Psoas muscle (tissue), 8 donors: ENCODE measurements around the gene PDLIM4. TPM values are rescaled to one million over a fixed set of nuclear protein-coding genes. Genes with fewer than 3 reads are reported as not detected.

Experiments used
- ATAC-seq, 4 donors: fragments of 200-7000 bp; cut with Tn5 transposase; one replicate each; pipeline ENCODE4 v1.9.1; 2020; ENCODE audit warnings: moderate library complexity in 3 of 4, mild to moderate bottlenecking in 2 of 4
- DNase-seq, 2 donors: peaks; one replicate each; pipeline ENCODE4 v3.0.0-alpha.2; 2020
- H3K27ac ChIP-seq: fragments of 200-600 bp; one replicate; pipeline ENCODE4 v1.8.0; 2022
- H3K27me3 ChIP-seq, 3 donors: fragments of 200-600 bp in 1 of 3; one replicate each; pipeline versions ENCODE4 v1.6.1 to v1.8.0; 2013 to 2022; ENCODE audit warnings: low read length in 2 of 3, mild to moderate bottlenecking in 2 of 3, moderate library complexity in 1 of 3; ENCODE audit not compliant: insufficient read depth in 3 of 3
- H3K36me3 ChIP-seq, 2 donors: fragments of 200-600 bp in 1 of 2; one replicate each; pipeline versions ENCODE4 v1.6.1 to v1.8.0; 2013 to 2022; ENCODE audit warnings: low read depth in 1 of 2, mild to moderate bottlenecking in 1 of 2, moderate library complexity in 1 of 2; ENCODE audit not compliant: insufficient read depth in 1 of 2
- H3K4me1 ChIP-seq: fragments of 200-600 bp; one replicate; pipeline ENCODE4 v1.8.0; 2022
- H3K4me3 ChIP-seq: fragments of 200-600 bp; one replicate; pipeline ENCODE4 v1.8.0; 2022; ENCODE audit warnings: mild to moderate bottlenecking
- H3K9me3 ChIP-seq: fragments of 200-600 bp; one replicate; pipeline ENCODE4 v1.8.0; 2022
- CTCF ChIP-seq: fragments of 200-600 bp; IDR thresholded peaks from one replicate; pipeline ENCODE4 v1.8.0; 2022; ENCODE audit warnings: antibody characterized with exemption
- WGBS, 3 donors: extraction: QIAGEN DNeasy Blood & Tissue Kit; methylation state at CpG; one replicate each; pipeline versions ENCODE4 v1.1.6 to v1.1.7; 2013; 5-methylcytosine and 5-hydroxymethylcytosine counted together
- intact Hi-C, 2 donors: fragments of 100-400 bp; cut with DNase I; formaldehyde crosslinking; loops; one replicate each; pipeline versions ENCODE4 v1.11.0 to v1.14.2; 2022
- polyA plus RNA-seq, 3 donors: library from polyadenylated mRNA; stranded (reverse); fragments of 200-250 nt; gene quantifications; one replicate each; pipeline ENCODE4 v1.2.3, GENCODE V29; 2013
- total RNA-seq, 4 donors: library from RNA; stranded (reverse); fragmentation: NEBNext Ultra II Directional in 2 of 4; extraction: Animal tissue kit (Norgen Biotek cat#: 25700) in 2 of 4; gene quantifications; one replicate each; pipeline versions ENCODE4 v1.2.1 to v1.2.4, GENCODE V29; 2021 to 2023
- donor health status: healthy with polysubstance abuse.
- donor health status: DM: no; HTN: no; CAD: no; lungs with moderate emphysema.
- donor health status: Bipolar disorder and iron deficiency.
- donor health status: healthy.
- donor health status: DM: yes; HTN: yes; CAD: no.
- donor health status: DM: no; HTN: no; CAD: no.
- donor health status: DM: no; HTN: no; CAD: no.
- donor health status: DM: yes; HTN: yes; CAD: no.

Gene PDLIM4
- total and polyA plus RNA-seq, 7 donors, result 1.8 to 6.6 (median 5.6) TPM

- peak overlapping the region; percentile 42 for H3K27ac ChIP-seq
- H3K36me3 ChIP-seq, result no peaks in the 10 kb centered on the region
- 49 to 58% (median 53%) methylated on average over 6 of the region's 6 CpGs for WGBS, 3 donors
- H3K4me3 ChIP-seq, result no peak overlapping the region
- H3K4me1 ChIP-seq, result peaks cover 9% of the 10 kb centered on the region
- H3K27me3 ChIP-seq, result peaks cover 0 to 15% (median 0%) of the 10 kb centered on the region in 3 donors
- peak in 1 of 2 donors; percentile 59 for DNase-seq
- no peaks in the 10 kb centered on the region for H3K9me3 ChIP-seq
- ATAC-seq, result peak in 1 of 4 donors; percentile 29
- TF ChIP-seq CTCF, result no peak
- intact Hi-C loops, result no loop called here
Observed at GRCh38 chr5:132260714-132261551, 3.4 kb downstream of the PDLIM4 start.

- H3K4me1 ChIP-seq, result peaks cover 9% of the 10 kb centered on the region
- no peak for ATAC-seq
- WGBS, 3 donors, result 66 to 80% (median 71%) methylated on average over 7 of the region's 7 CpGs
- DNase-seq, result no peak
- H3K9me3 ChIP-seq, result no peaks in the 10 kb centered on the region
- peaks cover 0 to 11% (median 0%) of the 10 kb centered on the region in 3 donors for H3K27me3 ChIP-seq
- H3K4me3 ChIP-seq, result no peak overlapping the region
- no peak overlapping the region for H3K27ac ChIP-seq
- no peaks in the 10 kb centered on the region for H3K36me3 ChIP-seq
- intact Hi-C loops, result no loop called here
- no peak for TF ChIP-seq CTCF
Observed at GRCh38 chr5:132261881-132262845, 4.7 kb downstream of the PDLIM4 start.

GRCh38 chr5:132262882-132263547 lies 5.5 kb downstream of the PDLIM4 start:
- no peaks in the 10 kb centered on the region for H3K9me3 ChIP-seq
- H3K36me3 ChIP-seq, result no peaks in the 10 kb centered on the region
- no peak overlapping the region for H3K27ac ChIP-seq
- TF ChIP-seq CTCF, result no peak
- no peak for DNase-seq
- ATAC-seq, result no peak
- peaks cover 0 to 4% (median 0%) of the 10 kb centered on the region in 3 donors for H3K27me3 ChIP-seq
- 67 to 80% (median 80%) methylated on average over 2 of the region's 2 CpGs for WGBS, 3 donors
- H3K4me1 ChIP-seq, result peaks cover 9% of the 10 kb centered on the region
- intact Hi-C loops, result no loop called here
- no peak overlapping the region for H3K4me3 ChIP-seq

GRCh38 chr5:132263548-132264261 lies 6.2 kb downstream of the PDLIM4 start:
- peak overlapping the region; percentile 16 for H3K27ac ChIP-seq
- no peak for TF ChIP-seq CTCF
- H3K9me3 ChIP-seq, result no peaks in the 10 kb centered on the region
- intact Hi-C loops, result no loop called here
- peaks cover 9% of the 10 kb centered on the region for H3K4me1 ChIP-seq
- no peaks in the 10 kb centered on the region for H3K27me3 ChIP-seq
- no peak overlapping the region for H3K4me3 ChIP-seq
- ATAC-seq (peak; percentile 44 to 72 (median 54)), DNase-seq (peak in 1 of 2 donors; percentile 80)
- H3K36me3 ChIP-seq, result no peaks in the 10 kb centered on the region
- 52 to 63% (median 52%) methylated on average over 7 of the region's 7 CpGs for WGBS, 3 donors
